Ishikawa (cell line): Measurements from ENCODE around the gene PLA2G2A.

Experiments used
- CEBPB ChIP-seq: IDR thresholded peaks from 2 replicates; pipeline ENCODE4 v1.6.1; 2012
- CREB1 ChIP-seq: IDR thresholded peaks from 2 replicates; pipeline ENCODE4 v1.6.1; 2012; ENCODE audit warnings: low read depth
- EP300 ChIP-seq: IDR thresholded peaks from 2 replicates; pipeline ENCODE4 v1.6.1; 2012; ENCODE audit warnings: borderline replicate concordance
- FOXM1 ChIP-seq: IDR thresholded peaks from 2 replicates; pipeline ENCODE4 v1.6.1; 2012; ENCODE audit warnings: low read depth, borderline replicate concordance
- NFIC ChIP-seq: IDR thresholded peaks from 2 replicates; pipeline ENCODE4 v1.6.1; 2012
- RAD21 ChIP-seq: IDR thresholded peaks from 2 replicates; pipeline ENCODE4 v1.6.1; 2012; ENCODE audit warnings: low read depth
- TAF1 ChIP-seq: IDR thresholded peaks from 2 replicates; pipeline ENCODE4 v1.6.1; 2012; ENCODE audit warnings: low read depth, mild to moderate bottlenecking
- TCF12 ChIP-seq: IDR thresholded peaks from 2 replicates; pipeline ENCODE4 v1.6.1; 2012; ENCODE audit warnings: low read depth
- TEAD4 ChIP-seq: IDR thresholded peaks from 2 replicates; pipeline ENCODE4 v1.6.1; 2012
- YY1 ChIP-seq: IDR thresholded peaks from 2 replicates; pipeline ENCODE4 v1.6.1; 2012; ENCODE audit warnings: low read depth
- TF ChIP-seq, protein P1 (sequence below): IDR thresholded peaks from 2 replicates; pipeline ENCODE4 v1.6.1; 2012
- TF ChIP-seq, protein P2 (sequence below): IDR thresholded peaks from 2 replicates; pipeline ENCODE4 v1.6.1; 2012; ENCODE audit warnings: low read depth, mild to moderate bottlenecking
- TF ChIP-seq, protein P3 (sequence below): IDR thresholded peaks from 2 replicates; pipeline ENCODE4 v1.6.1; 2012

DNA sequence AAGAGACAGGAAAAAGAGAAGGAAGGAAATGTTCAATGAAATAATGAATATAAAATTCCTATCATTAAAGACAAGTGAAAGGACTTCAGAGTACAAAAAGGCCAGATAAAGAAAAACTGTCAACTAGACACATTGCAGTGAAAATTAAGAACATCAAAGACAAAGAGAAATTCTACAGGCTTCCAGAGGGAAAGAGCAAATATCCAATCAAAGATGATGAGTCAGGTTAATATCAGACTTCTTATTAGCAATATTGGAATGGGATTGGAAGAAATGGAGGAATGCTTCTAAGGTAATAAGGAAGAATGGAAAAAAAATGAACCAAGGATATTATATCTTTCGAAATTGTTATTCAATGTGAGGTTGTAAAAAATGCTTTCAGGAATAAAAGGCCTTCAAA is 7.8 kb downstream of the PLA2G2A start:
- TF ChIP-seq EP300 (no peak), TAF1 (no peak), RAD21 (no peak), FOXM1 (no peak), NFIC (no peak), YY1 (no peak), TCF12 (no peak), TEAD4 (no peak), CREB1 (no peak), CEBPB (no peak)
- TF ChIP-seq, protein P1, sequence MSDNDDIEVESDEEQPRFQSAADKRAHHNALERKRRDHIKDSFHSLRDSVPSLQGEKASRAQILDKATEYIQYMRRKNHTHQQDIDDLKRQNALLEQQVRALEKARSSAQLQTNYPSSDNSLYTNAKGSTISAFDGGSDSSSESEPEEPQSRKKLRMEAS: no peak
- TF ChIP-seq, protein P2, sequence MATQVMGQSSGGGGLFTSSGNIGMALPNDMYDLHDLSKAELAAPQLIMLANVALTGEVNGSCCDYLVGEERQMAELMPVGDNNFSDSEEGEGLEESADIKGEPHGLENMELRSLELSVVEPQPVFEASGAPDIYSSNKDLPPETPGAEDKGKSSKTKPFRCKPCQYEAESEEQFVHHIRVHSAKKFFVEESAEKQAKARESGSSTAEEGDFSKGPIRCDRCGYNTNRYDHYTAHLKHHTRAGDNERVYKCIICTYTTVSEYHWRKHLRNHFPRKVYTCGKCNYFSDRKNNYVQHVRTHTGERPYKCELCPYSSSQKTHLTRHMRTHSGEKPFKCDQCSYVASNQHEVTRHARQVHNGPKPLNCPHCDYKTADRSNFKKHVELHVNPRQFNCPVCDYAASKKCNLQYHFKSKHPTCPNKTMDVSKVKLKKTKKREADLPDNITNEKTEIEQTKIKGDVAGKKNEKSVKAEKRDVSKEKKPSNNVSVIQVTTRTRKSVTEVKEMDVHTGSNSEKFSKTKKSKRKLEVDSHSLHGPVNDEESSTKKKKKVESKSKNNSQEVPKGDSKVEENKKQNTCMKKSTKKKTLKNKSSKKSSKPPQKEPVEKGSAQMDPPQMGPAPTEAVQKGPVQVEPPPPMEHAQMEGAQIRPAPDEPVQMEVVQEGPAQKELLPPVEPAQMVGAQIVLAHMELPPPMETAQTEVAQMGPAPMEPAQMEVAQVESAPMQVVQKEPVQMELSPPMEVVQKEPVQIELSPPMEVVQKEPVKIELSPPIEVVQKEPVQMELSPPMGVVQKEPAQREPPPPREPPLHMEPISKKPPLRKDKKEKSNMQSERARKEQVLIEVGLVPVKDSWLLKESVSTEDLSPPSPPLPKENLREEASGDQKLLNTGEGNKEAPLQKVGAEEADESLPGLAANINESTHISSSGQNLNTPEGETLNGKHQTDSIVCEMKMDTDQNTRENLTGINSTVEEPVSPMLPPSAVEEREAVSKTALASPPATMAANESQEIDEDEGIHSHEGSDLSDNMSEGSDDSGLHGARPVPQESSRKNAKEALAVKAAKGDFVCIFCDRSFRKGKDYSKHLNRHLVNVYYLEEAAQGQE: no peak
- TF ChIP-seq, protein P3, sequence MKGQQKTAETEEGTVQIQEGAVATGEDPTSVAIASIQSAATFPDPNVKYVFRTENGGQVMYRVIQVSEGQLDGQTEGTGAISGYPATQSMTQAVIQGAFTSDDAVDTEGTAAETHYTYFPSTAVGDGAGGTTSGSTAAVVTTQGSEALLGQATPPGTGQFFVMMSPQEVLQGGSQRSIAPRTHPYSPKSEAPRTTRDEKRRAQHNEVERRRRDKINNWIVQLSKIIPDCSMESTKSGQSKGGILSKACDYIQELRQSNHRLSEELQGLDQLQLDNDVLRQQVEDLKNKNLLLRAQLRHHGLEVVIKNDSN: no peak
